Activated CD8-positive, alpha-beta memory T cell treated with anti-CD3 and anti-CD28 coated beads for 4 hours (primary cell): Measurements from ENCODE around the gene SYCE1L.

Experiments used
- DNase-seq, 2 donors: peaks; one replicate each; pipeline ENCODE4 v3.0.0-alpha.2; 2020; ENCODE audit warnings: low read depth in 2 of 2

The SYCE1L gene

DNA sequence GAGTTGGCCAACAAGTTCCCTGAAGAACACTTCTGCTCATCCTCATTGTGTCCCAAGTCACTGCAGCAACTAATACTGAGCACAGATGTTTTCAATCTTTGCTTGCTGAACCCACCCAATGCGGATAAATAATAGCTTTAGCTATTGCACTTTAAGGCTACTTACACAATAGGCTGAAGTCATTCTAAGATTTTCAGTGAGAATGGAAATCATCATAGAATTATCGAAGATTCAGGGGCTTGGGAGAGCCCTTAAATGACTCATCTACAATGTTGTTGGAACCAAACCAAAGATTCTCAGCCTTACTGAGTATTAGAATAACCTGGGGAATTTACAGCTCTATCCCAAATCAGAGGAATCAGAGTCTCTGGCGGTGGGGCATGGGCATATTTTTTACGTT is 51.2 kb downstream of the SYCE1L start:
- DNase-seq, result no peak
